ENCODE results near the gene XPO4. TPM values are rescaled to one million over a fixed set of nuclear protein-coding genes. Genes with fewer than 3 reads are reported as not detected.
"Not testable (repeated sequence)": the region's sequence is repeated elsewhere in the genome, so short reads cannot be mapped to it uniquely, and the experiment has no call there.

XPO4 gene
- total RNA-seq, 1 donor from 2014 or later, result 23.7 TPM

DNA sequence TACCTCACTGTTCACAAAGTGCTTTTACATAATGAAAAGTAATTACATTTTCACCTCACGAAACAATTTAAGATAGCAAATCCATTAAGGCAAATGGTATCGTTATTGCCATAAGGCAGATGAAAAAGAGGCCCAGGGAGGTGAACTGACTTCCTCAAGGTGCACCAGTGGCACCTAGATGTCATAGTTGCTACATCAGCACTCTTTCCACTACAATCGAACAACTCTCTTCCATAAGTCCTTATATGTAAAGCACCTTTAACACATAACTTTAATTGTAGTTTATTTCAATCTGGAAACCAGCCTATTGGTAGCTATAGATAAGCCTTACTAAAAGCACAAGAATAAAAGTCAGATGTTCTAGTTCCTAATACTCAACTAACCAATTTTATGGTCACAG, 35.1 kb downstream of the XPO4 start:
- Mint-ChIP-seq H3K4me3 (ENCODE audit: low read depth) (no peak overlapping the region), H3K27me3 (no peaks in the 10 kb centered on the region), H3K9me3 (ENCODE audit: low read depth) (no peaks in the 10 kb centered on the region), H3K36me3 (ENCODE audit: insufficient read depth) (no peaks in the 10 kb centered on the region), H3K27ac (no peak overlapping the region), H3K4me1 (ENCODE audit: low read depth) (peaks cover 1% of the 10 kb centered on the region)
- TF ChIP-seq CTCF (IDR thresholded peaks at IDR 0.05; ENCODE audit: unreplicated experiment), result no peak
- DNase-seq (ENCODE audit: low spot score, unreplicated experiment), result no peak

DNA sequence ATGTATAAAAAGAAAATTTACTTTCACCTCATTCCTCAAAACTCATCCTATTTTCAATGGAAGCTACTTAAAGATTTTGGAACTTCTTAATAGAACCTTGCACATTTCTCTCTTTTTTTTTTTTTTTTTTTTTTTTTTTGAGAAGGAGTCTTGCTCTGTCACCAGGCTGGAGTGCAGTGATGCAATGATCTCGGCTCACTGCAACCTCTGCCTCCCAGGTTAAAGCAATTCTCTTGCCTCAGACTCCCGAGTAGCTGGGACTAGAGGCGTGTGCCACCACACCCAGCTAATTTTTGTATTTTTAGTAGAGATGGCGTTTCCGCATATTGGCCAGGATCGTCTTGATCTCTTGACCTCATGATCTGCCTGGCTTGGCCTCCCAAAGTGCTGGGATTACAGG, 40.9 kb downstream of the XPO4 start:
- H3K4me3 Mint-ChIP-seq (ENCODE audit: low read depth); DNase-seq (ENCODE audit: low spot score, unreplicated experiment); H3K27me3 Mint-ChIP-seq; H3K9me3 Mint-ChIP-seq (ENCODE audit: low read depth); H3K27ac Mint-ChIP-seq; H3K4me1 Mint-ChIP-seq (ENCODE audit: low read depth): not testable (repeated sequence)
- peaks cover 13% of the 10 kb centered on the region for H3K36me3 Mint-ChIP-seq (ENCODE audit: insufficient read depth)

GRCh38 chr13:20860844-20861243, 41.7 kb downstream of the XPO4 start:
- Mint-ChIP-seq H3K27ac (peak overlapping the region; percentile 8), H3K27me3 (no peaks in the 10 kb centered on the region), H3K4me3 (ENCODE audit: low read depth) (no peak overlapping the region)

DNA sequence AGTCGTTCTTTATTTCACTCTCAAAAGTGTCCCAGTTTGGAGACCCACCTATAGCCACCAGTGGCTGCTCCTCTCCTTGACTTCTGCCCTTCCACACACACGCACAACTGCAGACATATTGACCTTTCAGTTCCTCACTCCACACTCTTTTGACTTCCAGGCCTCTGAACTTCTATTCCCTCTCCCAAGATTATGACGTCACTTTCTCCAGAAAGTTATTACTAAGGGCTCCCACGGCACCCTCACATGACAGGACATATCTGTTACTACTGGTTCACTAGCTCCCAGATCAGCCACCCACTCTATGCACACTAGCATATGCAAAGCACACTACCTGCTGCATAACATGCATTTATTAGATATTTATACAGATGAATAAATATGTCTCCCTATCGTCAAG, 45.9 kb downstream of the XPO4 start:
- no peak for DNase-seq (ENCODE audit: low spot score, unreplicated experiment)

More at GRCh38 chr13:20860844-20861243, 41.7 kb downstream of the XPO4 start:
- peaks cover 8% of the 10 kb centered on the region for H3K4me1 Mint-ChIP-seq (ENCODE audit: low read depth)
- no peak for DNase-seq (ENCODE audit: low spot score, unreplicated experiment)
- no peaks in the 10 kb centered on the region for H3K9me3 Mint-ChIP-seq (ENCODE audit: low read depth)
- no peak for TF ChIP-seq CTCF (IDR thresholded peaks at IDR 0.05; ENCODE audit: unreplicated experiment)
- H3K36me3 Mint-ChIP-seq (ENCODE audit: insufficient read depth), result peaks cover 13% of the 10 kb centered on the region

GRCh38 chr13:20851844-20852402, 50.6 kb downstream of the XPO4 start:
- no peak for TF ChIP-seq CTCF (IDR thresholded peaks at IDR 0.05; ENCODE audit: unreplicated experiment)
- no peak overlapping the region for H3K4me3 Mint-ChIP-seq (ENCODE audit: low read depth)
- no peaks in the 10 kb centered on the region for H3K9me3 Mint-ChIP-seq (ENCODE audit: low read depth)
- H3K4me1 Mint-ChIP-seq (ENCODE audit: low read depth), result peaks cover 18% of the 10 kb centered on the region
- H3K36me3 Mint-ChIP-seq (ENCODE audit: insufficient read depth), result peaks cover 4% of the 10 kb centered on the region
- no peak for DNase-seq (ENCODE audit: low spot score, unreplicated experiment)
- no peaks in the 10 kb centered on the region for H3K27me3 Mint-ChIP-seq
- H3K27ac Mint-ChIP-seq, result no peak overlapping the region

More for the DNA sequence above, 45.9 kb downstream of the XPO4 start:
- TF ChIP-seq CTCF (IDR thresholded peaks at IDR 0.05; ENCODE audit: unreplicated experiment), result no peak
- no peak overlapping the region for H3K4me3 Mint-ChIP-seq (ENCODE audit: low read depth)
- no peak overlapping the region for H3K27ac Mint-ChIP-seq
- H3K27me3 Mint-ChIP-seq, result no peaks in the 10 kb centered on the region
- peaks cover 15% of the 10 kb centered on the region for H3K4me1 Mint-ChIP-seq (ENCODE audit: low read depth)
- peaks cover 10% of the 10 kb centered on the region for H3K36me3 Mint-ChIP-seq (ENCODE audit: insufficient read depth)
- no peaks in the 10 kb centered on the region for H3K9me3 Mint-ChIP-seq (ENCODE audit: low read depth)

DNA sequence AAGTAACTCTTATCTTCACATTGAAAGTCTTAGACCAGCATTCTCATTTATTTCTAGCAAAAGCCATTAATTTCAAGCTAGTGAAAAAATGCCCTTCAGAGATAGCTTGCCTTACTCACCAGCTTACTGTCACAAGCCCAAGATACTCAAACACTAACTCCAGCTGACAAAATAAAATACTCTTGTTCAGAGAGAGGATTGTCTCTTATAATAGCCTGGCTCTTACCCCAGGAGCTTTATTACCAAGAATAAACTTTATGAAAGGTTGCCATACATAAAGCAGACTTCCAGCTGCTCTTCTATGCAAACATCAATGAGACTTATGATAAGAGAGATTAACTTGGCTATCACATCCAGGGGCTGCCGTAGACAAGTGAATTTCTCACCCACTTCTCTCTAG, 53.6 kb downstream of the XPO4 start:
- TF ChIP-seq CTCF (IDR thresholded peaks at IDR 0.05; ENCODE audit: unreplicated experiment), result no peak
- Mint-ChIP-seq H3K36me3 (ENCODE audit: insufficient read depth) (peaks cover 2% of the 10 kb centered on the region), H3K9me3 (ENCODE audit: low read depth) (no peaks in the 10 kb centered on the region), H3K27me3 (no peaks in the 10 kb centered on the region), H3K4me3 (ENCODE audit: low read depth) (no peak overlapping the region), H3K4me1 (ENCODE audit: low read depth) (peaks cover 15% of the 10 kb centered on the region), H3K27ac (no peak overlapping the region)
- DNase-seq (ENCODE audit: low spot score, unreplicated experiment), result no peak

Data from progenitor cell of endocrine pancreas (in vitro differentiated cells).